GM19468 (cell line): ENCODE measurements around the gene TTC23.

Experiments used
- ATAC-seq: cut with Tn5 transposase; IDR thresholded peaks from one replicate; pipeline ENCODE4 v1.9.1; 2021; ENCODE audit warnings: mild to moderate bottlenecking, moderate library complexity, moderate number of reproducible peaks; ENCODE audit not compliant: unreplicated experiment; ENCODE audit errors: extremely low read depth

TTC23 gene

GRCh38 chr15:99249270-99249841 is at the start of gene TTC23:
TTC23 (minus strand) TSS chr15:99249581; CDS start chr15:99228712, 20,869 bp downstream.
- no peak for ATAC-seq

GRCh38 chr15:99296386-99296785 is 47.0 kb upstream of the TTC23 start:
- ATAC-seq, result no peak

DNA sequence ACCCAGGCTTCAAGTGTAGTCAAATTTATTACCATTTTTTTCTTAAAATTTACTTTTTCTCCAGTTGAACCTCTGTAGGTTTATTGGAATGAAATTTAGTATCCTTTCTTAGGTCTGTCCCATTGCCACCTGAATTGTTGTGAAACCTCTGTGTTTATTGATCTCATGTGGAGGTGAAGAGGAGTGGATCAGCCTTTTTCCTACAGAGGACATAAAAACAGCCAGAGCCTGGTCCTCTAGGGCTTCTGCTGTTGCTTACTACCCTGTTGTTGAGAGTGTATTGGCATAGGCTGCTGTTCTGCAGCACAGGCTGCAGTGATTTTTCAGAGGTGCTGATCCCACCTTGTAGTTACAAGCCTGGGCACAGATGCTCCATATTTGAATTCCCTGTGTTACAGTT is 46.5 kb upstream of the TTC23 start:
- no peak for ATAC-seq

DNA sequence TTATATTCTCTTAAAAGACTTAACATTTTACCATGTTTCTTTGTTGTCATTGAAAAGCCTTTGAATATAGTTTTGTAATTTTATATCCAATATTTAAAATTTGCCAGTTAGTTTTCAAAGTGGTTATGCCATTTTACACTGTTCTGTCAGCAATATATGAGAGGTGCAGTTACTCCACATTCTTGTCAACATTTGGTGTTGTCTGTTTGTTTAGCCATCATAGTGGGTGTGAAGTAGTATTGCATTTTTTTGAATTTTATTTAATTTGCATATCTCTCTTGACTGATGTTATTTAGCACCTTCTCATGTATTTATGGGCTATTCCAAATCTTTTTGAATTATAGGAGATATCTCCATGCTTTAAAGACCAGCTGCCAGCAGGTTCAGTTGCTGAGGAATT is 42.3 kb upstream of the TTC23 start:
- ATAC-seq, result no peak

DNA sequence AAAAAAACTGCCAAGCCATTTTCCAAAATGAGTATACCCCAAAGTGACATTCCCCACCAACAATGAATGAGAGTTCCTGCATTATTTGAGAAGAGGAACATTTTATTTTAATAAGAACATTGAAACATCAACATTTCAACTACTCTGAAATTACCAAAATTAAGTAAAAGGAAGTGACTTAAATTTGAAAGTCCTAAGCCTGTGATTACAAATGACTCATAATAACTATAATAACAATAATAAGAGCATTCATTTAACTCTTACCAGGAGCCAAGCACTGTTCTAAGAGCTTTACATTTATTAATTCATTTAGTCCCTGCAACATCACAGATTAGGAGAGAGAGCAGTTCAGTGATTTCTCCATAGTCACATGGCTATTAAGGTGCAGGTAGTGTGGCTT is 34.3 kb upstream of the TTC23 start:
- no peak for ATAC-seq

GRCh38 chr15:99282586-99282985 is 33.2 kb upstream of the TTC23 start:
- no peak for ATAC-seq

DNA sequence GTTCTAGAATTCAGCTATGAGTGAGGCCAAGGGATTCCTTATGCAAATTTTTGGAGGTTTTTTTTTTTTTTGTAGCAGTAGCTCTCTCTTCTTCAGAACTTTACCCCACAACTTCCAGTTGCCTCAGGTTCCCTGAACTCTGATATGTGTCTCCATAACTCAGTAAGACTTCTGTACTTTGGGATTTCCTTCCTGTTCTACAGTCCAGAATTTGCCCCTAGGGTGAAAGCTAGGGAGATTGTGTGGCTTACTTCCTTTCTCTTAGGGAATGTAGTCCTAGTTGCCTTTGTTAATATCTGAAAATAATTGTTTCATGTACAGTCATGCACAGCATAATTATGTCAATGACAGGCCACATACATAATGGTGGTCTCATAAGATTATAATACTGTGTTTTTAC is 32.7 kb upstream of the TTC23 start:
- no peak for ATAC-seq

GRCh38 chr15:99279827-99280226 is 30.4 kb upstream of the TTC23 start:
- ATAC-seq, result no peak

DNA sequence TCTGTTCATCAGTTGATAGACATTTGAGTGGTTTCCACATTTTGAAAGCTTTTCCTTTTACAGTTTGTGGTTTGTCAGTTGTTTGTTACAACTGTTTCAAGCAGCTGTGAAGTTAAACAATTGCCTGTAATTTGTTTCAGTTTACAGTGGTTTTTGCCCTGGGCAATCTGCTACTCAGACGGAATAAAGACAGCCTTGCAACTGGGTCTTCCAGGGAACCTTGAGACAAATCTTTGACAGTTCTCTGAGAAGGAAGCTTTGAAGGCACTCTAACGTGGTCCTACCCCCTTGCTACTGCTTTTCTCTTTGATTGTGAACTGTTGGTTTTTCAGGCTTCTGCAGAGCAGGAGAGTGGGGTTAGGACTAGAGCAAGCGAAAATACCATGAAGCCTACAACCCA is 29.9 kb upstream of the TTC23 start:
- no peak for ATAC-seq

DNA sequence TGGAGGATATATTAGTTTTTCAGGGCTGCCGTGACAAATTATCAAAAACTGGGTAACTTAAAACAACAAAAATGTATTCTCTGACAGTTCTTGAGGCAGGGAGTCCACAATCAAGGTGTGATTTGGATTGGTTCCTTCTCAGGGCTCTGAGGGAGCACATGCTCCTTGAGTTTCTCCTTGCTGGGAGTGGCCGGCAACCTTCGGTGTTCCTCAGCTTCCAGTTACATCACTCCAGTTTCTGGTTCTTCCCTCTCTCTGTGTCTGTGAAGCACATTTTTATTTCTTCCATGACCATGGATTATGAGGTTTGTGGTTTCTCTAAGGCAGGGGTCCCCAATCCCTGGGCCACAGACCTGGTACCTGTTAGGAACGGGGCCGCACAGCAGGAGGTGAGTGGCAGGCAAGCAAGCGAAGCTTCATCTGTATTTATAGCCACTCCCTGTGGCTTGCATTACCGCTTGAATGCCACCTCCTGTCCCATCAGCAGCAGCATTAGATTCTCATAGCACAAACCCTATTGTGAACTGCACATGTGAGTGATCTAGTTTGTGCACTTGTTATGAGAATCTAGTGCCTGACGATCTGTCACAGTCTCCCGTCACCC is 26.2 kb upstream of the TTC23 start:
- no peak for ATAC-seq

DNA sequence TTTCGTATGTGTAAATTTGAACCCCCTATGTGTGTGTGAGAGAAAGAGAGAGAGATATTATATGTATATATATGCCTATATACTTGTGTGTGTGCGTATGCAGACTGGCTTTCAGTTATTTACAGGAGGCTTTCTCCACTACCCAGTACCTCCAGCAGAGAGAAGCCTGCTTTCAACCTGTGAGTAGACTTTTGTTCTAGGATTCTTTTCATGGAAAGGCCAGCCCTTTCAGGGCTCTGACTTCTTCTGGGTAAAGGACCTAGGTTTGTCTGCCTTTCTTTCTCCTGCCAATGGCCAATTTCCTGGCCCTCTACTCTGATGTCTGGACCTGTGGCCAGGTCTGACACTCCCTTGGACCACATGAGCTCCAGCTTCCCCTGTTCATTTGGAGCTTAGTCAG is 25.7 kb upstream of the TTC23 start:
- ATAC-seq, result no peak

DNA sequence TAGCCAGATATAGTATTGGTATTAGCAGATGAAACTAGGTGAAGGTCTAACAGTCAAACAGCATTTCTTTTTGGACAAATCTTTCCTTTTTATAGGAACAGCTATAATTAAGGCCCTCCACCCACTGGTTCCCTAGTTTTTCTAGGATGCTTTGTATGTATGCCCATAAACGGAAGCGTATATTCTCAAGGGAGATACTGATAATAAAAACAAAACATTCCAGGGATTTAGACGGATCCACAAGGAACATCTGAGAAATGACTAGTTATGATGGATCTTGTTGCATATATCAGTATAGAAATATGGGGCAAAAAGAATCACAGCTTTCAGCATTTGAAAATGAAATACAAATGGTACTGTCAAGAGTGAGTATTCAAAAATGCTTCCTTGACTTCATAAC is 24.4 kb upstream of the TTC23 start:
- no peak for ATAC-seq

DNA sequence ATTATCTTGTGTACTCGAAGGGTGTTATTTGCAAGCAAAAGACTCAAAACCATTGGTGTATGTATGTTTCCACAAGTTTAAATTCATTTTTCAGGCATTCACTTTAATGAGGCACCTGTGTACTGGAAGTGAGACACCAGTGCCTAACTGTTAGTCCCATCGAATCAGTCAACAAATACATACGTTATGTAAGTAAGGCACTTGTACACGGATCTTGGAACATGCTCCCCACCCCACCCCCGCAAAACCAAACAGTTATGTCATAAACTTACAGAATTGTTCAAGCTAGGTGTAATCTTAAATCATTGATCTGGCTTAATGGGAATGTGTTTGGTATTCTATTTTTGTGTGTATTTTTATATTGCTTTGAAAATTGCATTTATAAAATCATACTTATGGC is 19.1 kb upstream of the TTC23 start:
- ATAC-seq, result no peak

DNA sequence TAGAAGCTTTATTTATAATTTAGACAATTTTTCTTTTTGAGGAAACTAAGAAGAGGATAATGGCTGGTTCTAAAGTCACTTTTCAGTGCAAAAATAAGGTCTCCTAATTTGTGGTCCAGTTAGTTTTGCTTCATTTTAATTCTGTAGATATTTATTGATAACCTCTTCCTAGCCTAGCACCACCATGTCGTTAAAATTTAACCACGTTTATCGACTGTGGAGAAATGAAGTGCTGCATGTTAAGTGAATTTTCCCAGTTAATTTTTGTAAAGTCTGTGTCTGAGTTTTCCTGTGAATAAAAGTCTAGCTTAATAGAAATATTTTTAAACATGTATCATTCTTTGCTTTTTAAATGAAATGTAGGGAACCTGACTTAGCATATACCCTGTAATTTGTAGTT is 18.6 kb upstream of the TTC23 start:
- no peak for ATAC-seq

- no peak for ATAC-seq
Observed at GRCh38 chr15:99265541-99266070, 16.2 kb upstream of the TTC23 start.

- ATAC-seq, result no peak
Observed at GRCh38 chr15:99264125-99264524, 14.7 kb upstream of the TTC23 start.

GRCh38 chr15:99257107-99257750 is 7.8 kb upstream of the TTC23 start:
- no peak for ATAC-seq

- no peak for ATAC-seq
Observed at GRCh38 chr15:99253381-99254090, 4.2 kb upstream of the TTC23 start.

- ATAC-seq, result no peak
Observed at GRCh38 chr15:99252326-99252725, 2.9 kb upstream of the TTC23 start.

GRCh38 chr15:99250857-99251841 is 1.8 kb upstream of the TTC23 start, which contains the start of gene LRRC28:
LRRC28 (plus strand) TSS chr15:99251481; CDS start chr15:99255958, 4,477 bp downstream.
- ATAC-seq, result peak; percentile 96
